ENCODE results near the gene MFAP2.

MFAP2 gene

DNA sequence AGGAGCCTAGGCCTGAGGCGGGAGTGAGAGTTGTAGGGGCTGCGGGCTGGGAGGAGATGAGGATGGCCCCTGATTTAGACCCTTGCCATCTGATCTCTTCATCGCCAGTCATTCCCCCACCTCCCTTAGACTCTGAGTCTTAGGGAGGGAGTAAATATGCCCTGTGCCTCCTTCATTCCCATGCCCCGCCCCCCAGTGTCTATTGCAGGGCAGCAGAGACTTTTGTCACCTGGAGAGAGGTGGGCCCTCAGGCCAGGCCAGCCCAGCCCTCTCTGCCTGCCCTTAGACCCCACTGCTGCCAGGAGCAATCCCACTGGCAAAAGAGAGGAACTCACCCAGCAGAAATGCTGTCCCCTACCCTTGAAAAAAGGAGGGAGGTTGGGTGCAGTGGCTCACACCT, 3.2 kb upstream of the MFAP2 start:
- H3K4me3 Mint-ChIP-seq, result no peak overlapping the region
- no peaks in the 10 kb centered on the region for H3K9me3 Mint-ChIP-seq
- H3K27me3 Mint-ChIP-seq, result peaks cover 18 to 29% of the 10 kb centered on the region in 2 donors
- peaks cover 20% of the 10 kb centered on the region for H3K36me3 Mint-ChIP-seq (ENCODE audit: insufficient read depth)
- ATAC-seq (replicated peaks) (no peak), DNase-seq (no peak)
- H3K4me1 Mint-ChIP-seq (ENCODE audit: low read depth in 2 of 2), result peaks cover 10 to 11% of the 10 kb centered on the region in 2 donors
- peak overlapping the region in 1 of 2 donors; percentile 52 for H3K27ac Mint-ChIP-seq

DNA sequence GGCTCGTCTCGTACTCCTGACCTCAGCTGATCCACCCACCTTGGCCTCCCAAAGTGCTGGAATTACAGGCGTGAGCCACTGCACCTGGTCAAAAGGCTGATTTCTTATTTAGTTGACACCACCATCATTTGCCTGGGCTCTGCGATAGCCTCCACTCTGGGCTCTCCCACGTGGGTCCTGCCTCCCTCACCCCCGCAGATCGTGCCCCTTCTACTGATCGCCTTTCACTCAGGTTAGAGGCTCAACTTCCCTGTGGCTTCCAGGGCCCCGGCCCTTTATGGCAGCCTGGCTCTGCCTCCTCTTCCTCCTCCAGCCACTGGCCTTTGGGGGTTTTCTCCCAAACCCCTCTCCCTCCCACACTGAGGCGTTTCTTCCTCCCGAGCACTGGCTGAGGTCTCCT, 2.5 kb upstream of the MFAP2 start:
- Mint-ChIP-seq H3K4me3 (no peak overlapping the region), H3K27ac (peak overlapping the region; percentile 1 to 52), H3K9me3 (no peaks in the 10 kb centered on the region), H3K27me3 (peaks cover 18 to 29% of the 10 kb centered on the region in 2 donors), H3K4me1 (ENCODE audit: low read depth in 2 of 2) (peaks cover 10 to 11% of the 10 kb centered on the region in 2 donors), H3K36me3 (ENCODE audit: insufficient read depth) (peaks cover 18% of the 10 kb centered on the region)
- DNase-seq (no peak), ATAC-seq (replicated peaks) (no peak)

DNA sequence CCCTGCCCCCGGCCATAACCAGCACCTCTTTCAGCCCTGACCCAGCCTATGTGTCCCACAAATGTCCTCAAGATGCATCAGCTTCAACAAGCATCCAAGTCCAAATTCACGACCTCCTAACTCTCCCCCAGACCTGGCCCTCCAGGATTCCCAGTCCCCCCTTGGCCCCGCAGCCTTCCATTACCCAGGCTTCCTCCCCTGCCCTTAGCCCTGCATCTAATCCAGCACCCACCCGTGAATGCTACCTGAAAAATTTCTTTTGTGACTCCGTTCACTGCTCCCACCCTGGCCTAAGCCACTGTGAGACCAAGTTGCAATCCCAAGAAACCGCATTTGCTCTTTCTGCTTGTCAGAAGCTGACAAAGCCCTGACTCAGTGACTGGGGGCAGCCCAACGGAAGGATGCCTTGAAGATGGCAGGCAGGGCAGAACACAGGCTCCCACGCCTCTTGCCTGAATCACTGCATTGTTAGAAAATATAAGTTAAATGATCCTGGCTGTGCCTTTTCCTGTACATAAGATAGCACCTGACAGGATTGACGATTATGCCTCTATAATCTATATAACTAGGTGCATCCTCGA, 939 bp upstream of the MFAP2 start:
- DNase-seq, result no peak
- H3K27ac Mint-ChIP-seq, result peak overlapping the region in 1 of 2 donors; percentile 60
- peaks cover 18% of the 10 kb centered on the region for H3K36me3 Mint-ChIP-seq (ENCODE audit: insufficient read depth)
- no peaks in the 10 kb centered on the region for H3K9me3 Mint-ChIP-seq
- H3K27me3 Mint-ChIP-seq, result peaks cover 18 to 29% of the 10 kb centered on the region in 2 donors
- peaks cover 10 to 11% of the 10 kb centered on the region in 2 donors for H3K4me1 Mint-ChIP-seq (ENCODE audit: low read depth in 2 of 2)
- peak overlapping the region; percentile 79 to 84 for H3K4me3 Mint-ChIP-seq
- ATAC-seq (replicated peaks), result no peak

DNA sequence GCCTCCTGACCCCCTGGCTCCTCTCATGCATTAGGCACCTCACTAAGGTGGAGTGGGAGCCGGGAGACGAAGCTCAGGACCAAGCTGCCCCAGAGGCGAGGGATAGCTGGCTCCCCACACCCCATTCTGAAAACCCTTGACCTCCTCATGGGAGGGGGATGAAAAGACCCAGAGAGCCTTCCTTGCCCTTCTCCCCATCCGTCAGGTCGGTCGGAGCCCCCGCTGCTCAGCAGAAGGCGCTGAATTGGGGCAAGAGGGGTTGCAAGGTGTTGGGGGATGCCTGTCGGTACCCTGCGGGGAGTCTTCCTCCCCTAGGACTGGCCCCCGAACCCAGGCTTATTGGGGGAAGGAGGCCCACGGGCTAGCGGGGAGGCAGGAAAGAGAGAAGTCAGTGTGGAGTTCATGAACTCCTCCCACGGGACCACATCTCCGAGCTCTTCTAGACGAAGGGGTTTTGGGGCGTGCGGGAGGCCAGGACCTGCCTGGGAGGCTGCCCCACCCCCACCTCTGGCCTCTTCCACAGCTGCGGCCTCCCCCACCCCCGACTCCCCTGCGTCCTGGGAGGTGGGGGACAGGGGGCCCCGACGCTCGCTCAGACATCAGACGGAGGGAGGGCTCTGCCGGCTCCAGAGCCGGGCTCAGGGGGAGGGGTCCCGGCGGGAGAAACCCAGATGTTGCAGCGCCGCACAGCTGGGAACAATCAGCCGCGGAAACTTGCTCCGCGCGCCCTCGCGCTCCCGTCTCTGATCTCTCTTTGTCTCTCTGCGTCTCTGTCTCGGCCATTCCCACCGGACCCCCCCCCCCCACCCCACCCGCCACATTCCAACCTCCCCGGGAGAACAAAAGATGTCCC, 719 bp downstream of the MFAP2 start:
- DNase-seq (no peak), ATAC-seq (replicated peaks) (no peak)
- Mint-ChIP-seq H3K36me3 (ENCODE audit: insufficient read depth) (peaks cover 7% of the 10 kb centered on the region), H3K27me3 (peaks cover 18 to 29% of the 10 kb centered on the region in 2 donors), H3K9me3 (no peaks in the 10 kb centered on the region), H3K4me3 (peak overlapping the region; percentile 79 to 84), H3K27ac (no peak overlapping the region), H3K4me1 (ENCODE audit: low read depth in 2 of 2) (peaks cover 10 to 11% of the 10 kb centered on the region in 2 donors)

DNA sequence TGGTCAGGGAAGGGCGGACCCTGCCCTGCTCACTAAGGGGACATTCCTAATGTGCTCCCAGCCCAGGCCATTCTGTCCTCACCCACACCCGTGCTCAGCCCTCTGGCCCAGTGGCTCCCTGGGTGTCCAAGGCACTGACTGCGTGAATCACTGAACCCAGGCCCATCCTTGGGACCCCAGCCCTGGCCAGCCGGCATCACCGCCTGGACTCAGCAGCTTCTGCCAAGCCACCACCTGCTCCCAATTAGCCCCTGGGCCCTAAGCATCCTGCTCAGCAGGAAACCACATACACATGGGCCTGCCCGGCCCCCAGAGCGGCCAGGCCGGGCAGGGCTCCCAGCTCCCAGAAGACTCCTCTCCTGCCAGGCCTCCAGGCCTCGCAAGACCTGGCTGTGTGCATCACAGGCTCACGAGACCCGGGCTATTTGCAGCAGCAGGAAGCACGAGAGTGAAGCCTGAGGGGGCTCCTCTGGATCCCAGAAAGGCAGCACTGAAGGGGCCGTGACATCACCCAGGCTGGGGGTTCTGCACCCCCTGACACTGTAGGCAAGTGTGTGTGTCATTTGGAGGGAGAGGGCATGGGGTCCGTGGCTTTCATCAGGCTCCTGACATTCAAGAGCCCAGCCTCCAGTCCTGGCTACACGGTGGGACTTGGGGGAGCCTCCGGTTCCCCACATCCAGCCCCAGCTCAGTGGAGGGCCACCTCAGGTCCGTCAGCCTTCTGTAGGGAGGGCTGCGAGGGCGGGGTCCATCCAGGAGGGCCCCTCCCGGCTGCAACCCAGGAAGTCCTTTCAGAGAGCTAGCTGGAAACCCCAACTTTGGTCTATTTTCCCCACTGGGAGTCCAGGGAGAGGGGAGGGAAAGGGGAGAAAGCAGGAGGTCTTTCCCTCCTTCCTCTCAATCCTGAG, 1.6 kb downstream of the MFAP2 start:
- ATAC-seq (replicated peaks) (no peak), DNase-seq (no peak)
- Mint-ChIP-seq H3K4me3 (peak overlapping the region; percentile 79 to 84), H3K27ac (no peak overlapping the region), H3K27me3 (peaks cover 18 to 27% of the 10 kb centered on the region in 2 donors), H3K9me3 (no peaks in the 10 kb centered on the region), H3K4me1 (ENCODE audit: low read depth in 2 of 2) (peaks cover 10 to 11% of the 10 kb centered on the region in 2 donors), H3K36me3 (ENCODE audit: insufficient read depth) (peaks cover 4% of the 10 kb centered on the region)

DNA sequence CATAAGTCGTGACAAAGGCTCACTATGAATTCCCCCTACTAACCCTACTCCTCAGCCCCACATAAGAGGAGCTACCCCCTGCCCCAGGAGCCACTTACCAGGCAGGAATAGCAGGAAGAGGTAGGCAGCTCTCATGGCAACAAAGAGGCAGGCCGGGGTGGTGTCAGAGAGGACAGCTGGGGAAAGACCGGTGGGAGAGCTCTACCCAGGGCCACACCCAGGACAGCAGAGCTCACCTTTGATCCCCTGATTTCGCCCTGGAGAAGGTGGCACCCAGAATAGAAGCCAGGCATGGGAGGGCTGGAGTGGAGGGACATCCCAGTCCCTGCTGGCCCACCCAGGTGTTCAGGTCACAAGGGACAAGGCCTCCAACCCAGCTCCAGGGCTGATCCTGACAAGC, 2.3 kb downstream of the MFAP2 start:
- H3K4me3 Mint-ChIP-seq, result no peak overlapping the region
- peaks cover 14 to 20% of the 10 kb centered on the region in 2 donors for H3K27me3 Mint-ChIP-seq
- H3K4me1 Mint-ChIP-seq (ENCODE audit: low read depth in 2 of 2), result peaks cover 10 to 11% of the 10 kb centered on the region in 2 donors

DNA sequence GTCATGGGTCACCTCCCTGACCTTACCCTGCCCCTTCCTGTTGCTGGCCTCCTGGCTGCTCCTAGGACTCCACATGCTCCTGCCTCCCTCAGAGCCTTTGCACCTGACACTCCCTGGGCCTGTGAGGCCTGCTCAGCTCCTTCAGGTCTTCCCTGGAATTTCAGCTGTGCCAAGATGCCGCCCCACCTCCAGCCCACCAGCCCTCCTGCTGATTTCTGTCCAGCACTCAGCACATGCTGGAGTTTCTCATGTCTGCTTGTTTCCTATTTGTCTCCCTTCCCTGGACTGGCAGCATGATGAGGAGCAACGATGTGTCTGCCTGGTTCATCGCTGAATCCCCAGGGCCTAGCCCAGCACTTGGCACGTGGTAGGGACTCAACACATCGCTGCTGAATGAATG, 3.0 kb downstream of the MFAP2 start:
- Mint-ChIP-seq H3K9me3 (no peaks in the 10 kb centered on the region), H3K27ac (peak overlapping the region in 1 of 2 donors; percentile 44), H3K36me3 (ENCODE audit: insufficient read depth) (peaks cover 3% of the 10 kb centered on the region), H3K4me1 (ENCODE audit: low read depth in 2 of 2) (peaks cover 10 to 11% of the 10 kb centered on the region in 2 donors), H3K4me3 (no peak overlapping the region), H3K27me3 (peaks cover 11 to 15% of the 10 kb centered on the region in 2 donors)
- DNase-seq (no peak), ATAC-seq (replicated peaks) (no peak)

More for the DNA sequence above, 2.3 kb downstream of the MFAP2 start:
- H3K9me3 Mint-ChIP-seq, result no peaks in the 10 kb centered on the region
- peaks cover 3% of the 10 kb centered on the region for H3K36me3 Mint-ChIP-seq (ENCODE audit: insufficient read depth)
- ATAC-seq (replicated peaks) (no peak), DNase-seq (no peak)
- H3K27ac Mint-ChIP-seq, result peak overlapping the region in 1 of 2 donors; percentile 44

DNA sequence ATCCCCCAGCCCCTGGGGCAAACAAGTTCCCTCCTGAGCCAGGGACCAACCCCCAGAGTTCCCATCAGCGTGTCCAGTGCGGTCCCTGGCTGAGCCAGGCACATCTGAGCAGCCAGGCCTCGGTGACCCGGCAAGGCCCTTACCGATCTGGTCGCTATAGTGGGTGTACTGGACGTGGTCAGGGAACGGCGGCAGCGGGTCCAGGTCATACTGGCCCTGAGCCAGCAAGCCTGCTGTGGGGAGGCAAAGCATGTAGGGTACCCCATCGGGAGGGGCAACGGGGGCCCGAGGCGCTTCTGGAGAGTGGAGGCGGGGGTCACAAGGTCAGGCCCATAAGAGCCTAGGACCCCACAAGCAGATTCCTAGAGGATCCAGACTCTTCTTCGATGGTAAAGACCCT, 3.5 kb downstream of the MFAP2 start:
- DNase-seq (no peak), ATAC-seq (replicated peaks) (no peak)
- Mint-ChIP-seq H3K4me3 (no peak overlapping the region), H3K9me3 (no peaks in the 10 kb centered on the region), H3K36me3 (ENCODE audit: insufficient read depth) (peaks cover 3% of the 10 kb centered on the region), H3K27me3 (peaks cover 11 to 15% of the 10 kb centered on the region in 2 donors), H3K27ac (no peak overlapping the region), H3K4me1 (ENCODE audit: low read depth in 2 of 2) (peaks cover 10 to 11% of the 10 kb centered on the region in 2 donors)

DNA sequence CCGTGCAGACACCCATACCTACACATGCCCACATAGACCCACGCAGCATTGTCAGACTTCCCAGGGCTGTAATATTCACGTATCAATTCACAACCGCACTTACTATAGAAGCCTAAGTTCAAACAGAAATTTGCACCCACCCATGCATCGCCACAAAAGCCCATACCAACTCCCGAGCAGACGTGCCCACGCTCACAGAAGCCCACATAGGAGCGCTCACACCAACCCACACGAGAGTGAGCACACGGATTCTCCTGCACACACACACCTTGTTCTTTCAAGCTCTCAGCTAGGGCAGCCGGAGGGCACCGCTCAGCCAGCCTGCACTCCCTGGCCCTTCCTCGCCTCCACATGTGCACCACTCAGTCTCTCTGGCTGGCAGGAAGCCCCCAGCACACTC, 4.6 kb downstream of the MFAP2 start:
- H3K27me3 Mint-ChIP-seq, result peaks cover 3 to 5% of the 10 kb centered on the region in 2 donors
- no peaks in the 10 kb centered on the region for H3K9me3 Mint-ChIP-seq
- H3K27ac Mint-ChIP-seq, result peak overlapping the region in 1 of 2 donors; percentile 8
- no peak overlapping the region for H3K4me3 Mint-ChIP-seq
- no peak for DNase-seq
- H3K36me3 Mint-ChIP-seq (ENCODE audit: insufficient read depth), result peaks cover 3% of the 10 kb centered on the region
- ATAC-seq (replicated peaks), result no peak
- H3K4me1 Mint-ChIP-seq (ENCODE audit: low read depth in 2 of 2), result peaks cover 3% of the 10 kb centered on the region in 2 donors

DNA sequence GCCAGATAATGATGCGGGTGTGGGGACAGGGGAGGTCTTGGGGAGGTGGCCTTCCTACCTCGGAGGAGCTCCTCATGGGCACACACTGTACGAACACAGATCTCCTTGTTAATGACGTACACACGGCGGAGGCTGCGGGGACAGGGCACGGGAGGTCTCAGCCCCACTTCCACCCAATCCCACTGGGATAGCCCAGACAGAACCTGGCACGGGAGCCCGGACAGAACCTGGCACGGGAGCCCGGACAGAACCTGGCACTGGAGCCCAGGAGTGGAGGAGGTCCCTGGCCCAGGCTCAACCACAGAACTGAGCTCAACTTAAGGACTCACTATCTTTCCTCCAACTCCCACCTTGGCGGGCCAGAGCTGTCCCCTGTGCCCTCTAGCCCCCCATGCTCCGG, 5.2 kb downstream of the MFAP2 start:
- H3K4me3 Mint-ChIP-seq, result no peak overlapping the region
- no peaks in the 10 kb centered on the region for H3K27me3 Mint-ChIP-seq
- DNase-seq (no peak), ATAC-seq (replicated peaks) (no peak)
- H3K9me3 Mint-ChIP-seq, result no peaks in the 10 kb centered on the region
- H3K27ac Mint-ChIP-seq, result no peak overlapping the region
- H3K36me3 Mint-ChIP-seq (ENCODE audit: insufficient read depth), result peaks cover 3% of the 10 kb centered on the region
- no peaks in the 10 kb centered on the region for H3K4me1 Mint-ChIP-seq (ENCODE audit: low read depth in 2 of 2)

DNA sequence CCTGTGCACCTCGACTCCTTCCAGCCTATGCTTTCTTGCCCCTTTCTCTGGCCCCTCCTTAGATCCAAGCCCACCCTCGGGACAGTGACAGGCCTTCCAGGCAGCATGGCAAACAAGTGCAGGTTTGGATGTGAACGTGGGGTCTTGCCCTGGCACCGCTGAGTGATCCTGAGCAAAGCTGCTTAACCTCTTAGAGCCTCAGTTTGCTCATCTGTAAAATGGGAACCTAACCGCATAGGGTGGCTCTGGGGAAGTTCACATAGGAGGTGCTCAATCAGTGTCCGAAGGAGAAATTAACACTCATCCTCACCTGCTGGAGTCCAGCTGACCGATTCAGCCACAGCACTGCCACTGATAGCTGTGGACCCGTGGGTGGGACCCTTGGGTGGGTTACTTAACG, 7.2 kb downstream of the MFAP2 start:
- Mint-ChIP-seq H3K27ac (peak overlapping the region; percentile 39 to 61), H3K4me1 (ENCODE audit: low read depth in 2 of 2) (peaks cover 0 to 2% of the 10 kb centered on the region in 2 donors), H3K36me3 (ENCODE audit: insufficient read depth) (peaks cover 3% of the 10 kb centered on the region), H3K9me3 (no peaks in the 10 kb centered on the region), H3K4me3 (no peak overlapping the region), H3K27me3 (no peaks in the 10 kb centered on the region)
- no peak for ATAC-seq (replicated peaks)
- no peak for DNase-seq

DNA sequence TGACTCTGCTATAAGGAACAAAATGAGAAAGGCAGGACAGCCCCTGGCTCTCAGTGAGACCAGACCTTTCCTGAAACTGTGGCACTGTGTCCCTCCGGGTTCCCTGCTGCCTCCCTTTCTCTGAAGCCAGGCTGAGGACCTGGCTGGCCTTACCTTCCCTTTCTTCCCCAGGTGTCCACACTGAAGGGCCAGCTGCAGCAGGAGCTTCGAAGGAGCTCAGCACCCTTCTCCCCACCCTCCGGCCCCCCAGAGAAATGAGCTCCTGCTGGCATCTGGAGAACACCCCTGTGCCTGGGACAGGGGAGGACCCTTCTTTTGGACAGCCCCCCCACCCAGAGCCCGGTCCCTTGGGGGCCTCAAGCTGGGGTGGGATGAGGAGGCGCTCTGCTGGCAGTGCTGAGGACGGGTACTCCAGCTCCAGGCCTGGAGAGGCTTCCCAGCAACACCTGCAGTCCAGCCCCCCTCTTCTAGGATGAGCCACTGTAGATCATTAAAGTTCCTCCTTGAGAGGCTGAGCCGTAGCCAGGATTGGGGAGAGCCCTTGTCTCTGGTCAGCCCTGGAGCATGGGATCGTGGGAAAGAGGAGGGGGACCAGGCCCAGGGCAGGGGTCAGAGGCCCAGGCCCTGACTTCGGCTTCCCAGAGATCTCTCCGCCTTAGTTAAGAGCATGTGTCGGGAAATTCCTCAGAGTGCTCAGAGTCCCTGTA, 8.1 kb downstream of the MFAP2 start:
- H3K9me3 Mint-ChIP-seq, result no peaks in the 10 kb centered on the region
- H3K27ac Mint-ChIP-seq, result peak overlapping the region; percentile 39 to 61
- DNase-seq, result no peak
- peaks cover 3% of the 10 kb centered on the region for H3K36me3 Mint-ChIP-seq (ENCODE audit: insufficient read depth)
- no peak for ATAC-seq (replicated peaks)
- no peak overlapping the region for H3K4me3 Mint-ChIP-seq
- no peaks in the 10 kb centered on the region for H3K27me3 Mint-ChIP-seq
- peaks cover 0 to 2% of the 10 kb centered on the region in 2 donors for H3K4me1 Mint-ChIP-seq (ENCODE audit: low read depth in 2 of 2)

Measured in effector memory CD8-positive, alpha-beta T cell (primary cell).